ENCODE data around the gene MGAT4A. TPM values are rescaled to one million over a fixed set of nuclear protein-coding genes. Genes with fewer than 3 reads are reported as not detected.
"Not testable (repeated sequence)": the region's sequence is repeated elsewhere in the genome, so short reads cannot be mapped to it uniquely, and the experiment has no call there.

Gene MGAT4A
- polyA plus RNA-seq, 1 donor from 2014 or later, result 54.6 TPM

DNA sequence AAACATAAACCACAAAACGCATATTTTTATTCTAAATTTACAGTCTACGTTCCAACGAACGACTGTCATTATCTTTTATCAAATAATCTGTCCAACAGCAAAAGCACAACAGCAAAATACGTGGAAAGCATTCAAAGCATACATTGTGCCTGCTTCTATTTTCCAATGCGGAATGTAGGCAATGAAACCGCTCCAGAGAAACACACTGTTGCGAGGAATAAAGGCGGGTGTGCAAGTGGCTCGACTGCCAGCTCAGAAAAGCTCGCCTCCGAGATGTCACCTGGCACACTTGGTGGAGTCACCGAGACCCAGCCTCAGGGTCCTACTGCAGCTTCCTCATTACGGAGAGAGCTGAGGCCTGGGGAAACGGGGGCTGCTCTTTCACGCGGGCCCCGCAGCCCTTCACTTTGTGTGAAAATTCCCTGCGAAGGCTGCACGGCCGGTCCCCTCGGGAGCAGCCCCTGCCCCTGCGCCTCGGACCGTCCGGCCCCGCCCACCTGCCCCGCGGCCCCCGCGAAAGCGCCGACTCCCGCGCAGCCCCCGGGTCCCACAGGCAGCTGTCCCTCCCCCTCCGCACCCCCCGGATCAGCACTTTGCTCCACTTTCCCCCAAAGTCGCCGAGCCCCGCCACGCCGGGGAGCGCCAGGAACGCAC, 752 bp downstream of the MGAT4A start:
- no peaks in the 10 kb centered on the region for H3K9me3 Mint-ChIP-seq
- peaks cover 44 to 71% (median 53%) of the 10 kb centered on the region in 3 donors for H3K4me1 Mint-ChIP-seq
- peak overlapping the region; percentile 71 to 79 (median 76) for H3K27ac Mint-ChIP-seq
- peak overlapping the region; percentile 79 to 95 (median 82) for H3K4me3 Mint-ChIP-seq
- H3K27me3 Mint-ChIP-seq, result no peaks in the 10 kb centered on the region
- H3K36me3 Mint-ChIP-seq, result no peaks in the 10 kb centered on the region

DNA sequence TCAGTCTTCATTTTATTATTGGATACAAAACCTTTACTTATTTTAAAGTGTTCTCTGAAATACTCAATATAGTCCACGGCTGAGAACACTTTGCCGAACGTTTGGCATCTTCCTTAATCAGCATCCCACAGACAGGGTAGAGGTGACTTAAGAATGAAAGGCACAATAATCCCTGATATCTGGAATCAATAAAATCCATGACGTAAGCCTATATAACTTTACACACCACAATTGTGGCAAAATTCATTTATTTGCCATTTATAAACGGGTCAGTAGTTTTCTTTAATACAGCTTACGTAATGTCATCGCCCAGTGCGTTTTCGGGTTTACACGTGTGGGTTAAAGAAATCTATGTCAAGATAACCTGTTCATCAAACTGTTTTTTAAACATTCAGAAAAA, 1.3 kb downstream of the MGAT4A start:
- H3K4me3 Mint-ChIP-seq, result peak overlapping the region; percentile 79 to 95 (median 82)
- no peaks in the 10 kb centered on the region for H3K27me3 Mint-ChIP-seq
- peaks cover 47 to 71% (median 49%) of the 10 kb centered on the region in 3 donors for H3K4me1 Mint-ChIP-seq
- H3K27ac Mint-ChIP-seq, result peak overlapping the region; percentile 71 to 79 (median 76)
- H3K36me3 Mint-ChIP-seq, result no peaks in the 10 kb centered on the region
- H3K9me3 Mint-ChIP-seq, result no peaks in the 10 kb centered on the region

DNA sequence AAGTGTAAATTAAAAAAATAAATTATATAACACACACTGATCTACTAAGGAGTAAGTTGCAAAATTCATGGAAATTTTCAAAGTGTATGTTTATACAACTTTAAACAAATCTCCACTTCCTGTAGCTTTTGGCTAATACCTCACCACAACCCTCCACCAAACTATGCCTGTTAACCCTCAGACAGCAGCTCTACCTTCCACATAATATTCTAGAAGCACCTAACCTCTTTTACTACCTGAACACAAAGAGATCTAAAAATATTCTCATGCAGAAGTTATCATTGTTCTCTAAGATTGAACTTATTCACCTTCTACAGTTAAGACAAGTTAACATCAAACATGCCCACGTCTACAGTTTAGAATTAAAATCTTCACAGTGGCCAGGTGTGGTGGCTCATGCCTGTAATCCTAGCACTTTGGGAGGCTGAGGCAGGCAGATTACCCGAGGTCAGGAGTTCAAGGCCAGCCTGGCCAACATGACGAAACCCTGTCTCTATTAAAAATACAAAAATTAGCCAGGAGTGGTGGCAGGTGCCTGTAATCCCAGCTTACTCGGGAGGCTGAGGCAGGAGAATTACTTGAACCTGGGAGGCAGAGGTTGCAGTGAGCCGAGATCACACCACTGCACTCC, 2.7 kb downstream of the MGAT4A start:
- not testable (repeated sequence) for H3K36me3 Mint-ChIP-seq
- peaks cover 42 to 65% (median 48%) of the 10 kb centered on the region in 3 donors for H3K4me1 Mint-ChIP-seq

DNA sequence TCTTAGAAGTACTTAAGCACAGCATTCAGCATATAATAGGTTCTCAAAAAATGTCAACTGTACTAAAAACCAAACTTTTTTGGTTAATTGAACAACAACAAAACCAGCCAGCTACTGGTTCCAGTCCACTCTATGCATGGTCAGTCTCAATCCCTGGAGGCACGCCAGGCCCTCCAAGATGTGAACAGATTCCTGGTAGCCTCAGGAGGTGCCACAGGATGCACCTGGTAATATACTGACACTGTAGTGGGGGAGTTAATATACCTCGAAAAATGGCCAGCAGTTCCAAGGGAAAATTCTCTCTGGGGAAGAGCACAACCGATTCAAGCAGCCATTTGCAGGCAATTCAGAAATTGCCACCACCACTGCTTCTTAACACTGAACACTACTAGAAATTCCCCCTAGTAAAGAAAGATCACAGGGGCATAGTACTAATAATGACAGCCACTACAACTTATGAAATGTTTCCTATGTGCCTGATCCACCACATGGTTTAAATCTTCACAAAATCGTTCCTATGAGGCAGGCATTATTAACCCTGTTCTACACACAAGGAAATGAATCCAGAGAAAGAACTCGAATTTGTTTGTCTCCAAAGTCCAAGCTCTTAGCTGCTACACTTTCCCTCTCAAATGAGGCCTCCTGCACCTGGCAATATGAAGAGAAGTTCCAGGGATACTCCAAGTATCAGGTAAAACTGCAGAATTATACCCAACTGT, 3.4 kb downstream of the MGAT4A start:
- peak overlapping the region; percentile 37 to 77 (median 73) for H3K27ac Mint-ChIP-seq

More for the DNA sequence above, 2.7 kb downstream of the MGAT4A start:
- H3K9me3 Mint-ChIP-seq, H3K27me3 Mint-ChIP-seq: not testable (repeated sequence)
- Mint-ChIP-seq H3K27ac (peak overlapping the region; percentile 37 to 89 (median 77)), H3K4me3 (peak overlapping the region; percentile 54 to 80 (median 74))

DNA sequence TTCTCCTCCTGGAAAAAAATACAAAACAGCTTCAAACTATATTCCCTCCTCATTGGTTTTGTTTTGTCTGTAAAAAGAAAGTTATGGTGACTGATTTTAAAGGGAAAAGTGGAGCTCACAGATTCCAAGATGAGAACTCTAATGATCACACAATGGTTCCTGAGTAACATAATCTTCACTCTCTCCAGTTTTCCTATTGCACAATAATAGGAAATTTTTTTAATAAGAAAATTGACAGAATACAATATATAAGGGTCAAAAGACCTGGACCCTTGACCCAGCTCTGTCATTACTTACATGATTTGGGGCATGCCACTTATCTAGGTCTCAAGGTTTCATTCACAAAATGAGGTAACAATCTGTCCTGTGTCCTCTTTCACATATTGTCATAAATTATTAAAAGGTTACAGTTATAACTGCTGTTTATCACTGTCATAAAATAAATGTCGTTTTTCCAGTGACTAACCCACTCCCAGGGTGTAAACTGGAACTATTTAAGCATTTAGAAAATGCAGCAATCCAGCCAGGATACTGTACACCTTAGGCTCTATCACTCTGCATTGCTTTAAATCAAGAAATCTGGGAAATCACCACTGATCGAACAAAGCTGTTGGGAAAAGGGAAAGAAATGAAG, 4.1 kb downstream of the MGAT4A start:
- no peaks in the 10 kb centered on the region for H3K27me3 Mint-ChIP-seq
- peaks cover 4% of the 10 kb centered on the region for H3K36me3 Mint-ChIP-seq
- H3K27ac Mint-ChIP-seq, result peak overlapping the region; percentile 37 to 77 (median 69)
- peaks cover 33 to 53% (median 39%) of the 10 kb centered on the region in 3 donors for H3K4me1 Mint-ChIP-seq
- H3K9me3 Mint-ChIP-seq, result no peaks in the 10 kb centered on the region
- H3K4me3 Mint-ChIP-seq, result peak overlapping the region in 3 of 4 donors; percentile 23 to 80 (median 54)

More for the DNA sequence above, 3.4 kb downstream of the MGAT4A start:
- H3K36me3 Mint-ChIP-seq, result peaks cover 2% of the 10 kb centered on the region
- H3K4me1 Mint-ChIP-seq, result peaks cover 38 to 58% (median 44%) of the 10 kb centered on the region in 3 donors
- H3K9me3 Mint-ChIP-seq, result no peaks in the 10 kb centered on the region
- peak overlapping the region; percentile 23 to 80 (median 46) for H3K4me3 Mint-ChIP-seq
- no peaks in the 10 kb centered on the region for H3K27me3 Mint-ChIP-seq

DNA sequence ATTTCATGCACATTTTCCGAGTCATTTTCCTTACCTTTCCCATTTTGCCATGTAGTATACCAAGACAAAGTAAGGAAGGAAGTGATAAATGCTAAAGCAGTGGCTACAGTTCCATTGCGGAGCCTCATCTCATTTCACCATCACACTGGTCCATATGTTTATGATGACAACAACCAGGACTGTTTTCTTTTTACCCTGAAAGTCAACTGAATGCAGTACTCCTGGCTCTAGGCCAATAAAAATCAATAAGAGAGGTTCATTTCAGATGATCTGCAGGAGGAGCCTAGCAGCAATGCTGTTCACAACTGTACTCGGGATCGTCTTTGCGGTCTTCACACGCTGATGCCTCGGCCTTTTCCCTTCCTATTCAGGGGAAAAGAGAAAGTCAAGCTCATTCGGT, 4.7 kb downstream of the MGAT4A start:
- H3K27ac Mint-ChIP-seq, result peak overlapping the region in 2 of 3 donors; percentile 19 to 33
- H3K4me3 Mint-ChIP-seq, result peak overlapping the region in 1 of 4 donors; percentile 37
- no peaks in the 10 kb centered on the region for H3K27me3 Mint-ChIP-seq
- H3K36me3 Mint-ChIP-seq, result peaks cover 7% of the 10 kb centered on the region
- H3K4me1 Mint-ChIP-seq, result peaks cover 31 to 50% (median 37%) of the 10 kb centered on the region in 3 donors
- H3K9me3 Mint-ChIP-seq, result no peaks in the 10 kb centered on the region

DNA sequence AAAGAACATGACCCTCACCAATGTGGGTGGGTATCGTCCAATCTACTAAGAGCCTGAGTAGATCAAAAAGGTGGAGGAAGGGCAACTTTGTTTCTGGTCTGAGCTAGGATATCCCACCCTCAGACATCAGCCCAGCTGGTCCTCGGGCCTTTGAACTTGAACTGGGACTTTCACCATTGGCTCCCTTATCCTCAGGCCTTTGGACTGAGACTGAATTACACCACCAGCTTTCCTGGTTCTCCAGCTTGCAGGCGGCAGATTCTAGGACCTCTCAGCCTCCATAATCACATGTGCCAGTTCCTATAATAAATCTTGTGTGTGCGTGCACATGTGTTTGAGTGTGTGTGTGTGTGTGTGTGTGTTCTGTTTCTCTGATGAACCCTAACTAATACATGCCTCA, 10.6 kb downstream of the MGAT4A start:
- Mint-ChIP-seq H3K27me3 (no peaks in the 10 kb centered on the region), H3K27ac (no peak overlapping the region), H3K4me1 (peaks cover 19 to 33% (median 23%) of the 10 kb centered on the region in 3 donors), H3K36me3 (peaks cover 20% of the 10 kb centered on the region), H3K4me3 (no peak overlapping the region), H3K9me3 (peaks cover 3 to 7% (median 6%) of the 10 kb centered on the region in 3 donors)

DNA sequence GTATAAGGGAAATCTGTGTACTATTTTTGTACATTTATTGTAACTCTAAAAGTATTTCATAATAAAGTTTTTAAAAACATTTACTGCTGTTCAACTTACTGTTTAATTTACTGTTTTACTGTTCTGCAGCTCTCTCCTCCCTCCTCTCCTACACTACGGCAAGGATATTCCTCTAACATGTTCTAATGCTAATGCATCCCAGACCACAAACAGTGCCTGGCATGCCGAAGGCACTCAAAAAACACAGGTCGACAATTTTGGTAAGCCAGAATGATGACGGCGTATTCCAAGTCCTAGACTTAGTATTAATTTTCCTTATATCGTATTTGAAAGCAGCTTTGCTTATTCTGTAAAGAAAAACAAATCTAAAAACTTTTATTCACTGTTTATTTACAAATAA, 13.3 kb downstream of the MGAT4A start:
- Mint-ChIP-seq H3K4me3 (no peak overlapping the region), H3K27me3 (no peaks in the 10 kb centered on the region), H3K27ac (peak overlapping the region in 2 of 3 donors; percentile 52 to 82), H3K4me1 (peaks cover 25 to 38% (median 27%) of the 10 kb centered on the region in 3 donors), H3K9me3 (peaks cover 3 to 7% (median 6%) of the 10 kb centered on the region in 3 donors), H3K36me3 (peaks cover 18% of the 10 kb centered on the region)

DNA sequence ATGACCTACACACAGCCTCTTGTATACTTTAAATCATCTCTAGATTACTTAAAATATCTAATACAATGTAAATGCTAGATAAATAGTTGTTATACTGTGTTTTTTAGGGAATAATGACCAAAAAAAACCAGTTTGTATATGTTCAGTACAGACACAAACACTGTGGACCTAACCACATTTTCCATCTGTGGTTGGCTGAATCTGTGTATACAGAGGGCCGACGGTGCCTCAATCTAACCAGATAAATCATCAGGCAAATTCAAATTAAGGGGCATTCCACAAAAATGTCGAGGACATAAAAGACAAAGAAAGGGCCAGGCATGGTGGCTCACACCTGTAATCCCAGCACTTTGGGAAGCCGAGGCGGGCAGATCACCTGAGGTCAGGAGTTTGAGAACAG, 14.1 kb downstream of the MGAT4A start:
- H3K4me3 Mint-ChIP-seq, result no peak overlapping the region
- H3K36me3 Mint-ChIP-seq, result peaks cover 16% of the 10 kb centered on the region
- H3K4me1 Mint-ChIP-seq, result peaks cover 33 to 46% (median 35%) of the 10 kb centered on the region in 3 donors
- H3K27me3 Mint-ChIP-seq, result no peaks in the 10 kb centered on the region
- H3K9me3 Mint-ChIP-seq, result peaks cover 3 to 7% (median 6%) of the 10 kb centered on the region in 3 donors
- H3K27ac Mint-ChIP-seq, result peak overlapping the region; percentile 52 to 89 (median 71)

DNA sequence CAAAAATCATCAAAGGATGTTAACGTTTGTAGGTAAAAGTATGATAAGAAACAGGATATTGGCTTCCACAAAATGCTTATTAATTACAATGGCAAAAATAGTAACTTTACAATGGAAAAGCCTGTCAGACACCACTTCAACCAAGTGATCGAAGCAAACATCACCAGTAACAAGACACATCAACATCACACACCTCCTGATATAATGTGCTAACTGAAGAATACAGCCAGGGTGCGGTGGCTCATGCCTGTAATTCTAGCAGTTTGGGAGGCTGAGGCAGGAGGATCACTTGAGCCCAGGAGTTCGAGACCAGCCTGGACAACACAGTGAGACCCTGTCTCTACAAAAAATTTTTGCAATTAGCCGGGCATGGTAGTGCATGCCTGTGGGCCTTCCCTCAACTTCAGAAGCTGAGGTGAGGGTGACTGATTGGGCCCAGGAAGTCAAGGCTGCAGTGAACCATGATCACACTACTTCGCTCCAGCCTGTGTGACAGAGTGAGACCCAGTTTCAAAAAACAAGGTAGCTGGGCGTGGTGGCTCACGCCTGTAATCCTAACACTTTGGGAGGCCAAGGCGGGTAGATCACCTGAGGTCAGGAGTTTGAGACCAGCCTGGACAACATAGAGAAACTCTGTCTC, 15.0 kb downstream of the MGAT4A start:
- H3K4me3 Mint-ChIP-seq, result peak overlapping the region in 3 of 4 donors; percentile 3 to 54 (median 24)
- peak overlapping the region; percentile 52 to 74 (median 71) for H3K27ac Mint-ChIP-seq
- peaks cover 3 to 6% (median 5%) of the 10 kb centered on the region in 3 donors for H3K9me3 Mint-ChIP-seq
- no peaks in the 10 kb centered on the region for H3K27me3 Mint-ChIP-seq
- H3K36me3 Mint-ChIP-seq, result peaks cover 13% of the 10 kb centered on the region
- peaks cover 38 to 49% (median 39%) of the 10 kb centered on the region in 3 donors for H3K4me1 Mint-ChIP-seq

DNA sequence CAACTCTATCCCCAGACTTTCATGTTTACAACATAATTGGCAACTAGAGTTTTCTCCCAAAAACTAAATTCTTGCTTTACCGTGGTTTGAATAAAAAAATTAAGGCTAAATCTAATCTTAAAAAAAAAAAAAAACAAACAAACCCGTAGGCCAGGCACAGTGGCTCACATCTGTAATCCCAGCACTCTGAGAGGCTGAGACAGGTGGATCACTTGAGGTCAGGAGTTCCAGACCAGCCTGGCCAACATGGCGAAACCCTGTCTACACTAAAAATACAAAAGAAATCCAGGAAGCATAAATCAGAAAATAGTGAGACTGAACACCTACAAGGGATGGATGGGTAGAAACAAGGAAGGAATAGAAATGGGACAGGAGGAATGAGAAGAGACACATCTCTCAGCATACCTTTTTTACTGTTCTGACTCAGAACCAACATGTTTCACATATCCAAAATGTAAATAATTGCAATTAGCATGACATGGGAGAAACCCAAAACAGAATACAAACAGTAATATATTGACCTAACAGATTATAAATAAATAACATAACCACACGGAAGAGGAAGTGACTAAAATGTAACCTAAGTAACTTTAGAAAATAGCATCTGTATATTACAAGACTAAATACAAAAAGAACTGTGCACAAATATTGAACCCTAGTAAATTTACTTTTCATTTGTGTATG, 17.5 kb downstream of the MGAT4A start:
- peak overlapping the region; percentile 67 to 92 (median 80) for H3K4me3 Mint-ChIP-seq
- H3K4me1 Mint-ChIP-seq, result peaks cover 54 to 66% (median 55%) of the 10 kb centered on the region in 3 donors
- no peaks in the 10 kb centered on the region for H3K27me3 Mint-ChIP-seq
- no peaks in the 10 kb centered on the region for H3K9me3 Mint-ChIP-seq
- peak overlapping the region; percentile 83 to 93 (median 88) for H3K27ac Mint-ChIP-seq
- H3K36me3 Mint-ChIP-seq, result peaks cover 1% of the 10 kb centered on the region

DNA sequence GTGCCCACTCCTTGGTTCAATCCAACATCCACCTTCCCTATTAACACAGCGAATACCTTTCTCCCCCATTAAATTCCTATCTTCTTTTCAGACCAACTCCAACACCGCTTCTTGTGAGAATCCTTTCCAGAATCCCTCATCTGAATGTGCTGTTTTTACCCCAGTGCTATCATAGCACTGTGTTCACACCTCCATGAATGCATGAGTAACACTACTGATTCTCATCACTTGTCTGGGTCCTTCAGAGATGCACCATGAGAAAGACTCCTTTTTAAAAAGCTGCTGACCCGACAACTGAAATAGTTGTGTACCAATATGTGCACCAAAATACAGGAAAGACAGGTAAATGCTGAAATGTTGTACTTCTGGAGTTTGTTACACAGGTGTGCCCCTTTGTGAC, 18.8 kb downstream of the MGAT4A start:
- H3K27me3 Mint-ChIP-seq, result no peaks in the 10 kb centered on the region
- peak overlapping the region; percentile 7 to 88 (median 40) for H3K27ac Mint-ChIP-seq
- peaks cover 1% of the 10 kb centered on the region for H3K36me3 Mint-ChIP-seq
- H3K4me1 Mint-ChIP-seq, result peaks cover 50 to 69% (median 59%) of the 10 kb centered on the region in 3 donors
- peak overlapping the region in 3 of 4 donors; percentile 60 to 92 (median 78) for H3K4me3 Mint-ChIP-seq
- H3K9me3 Mint-ChIP-seq, result no peaks in the 10 kb centered on the region

DNA sequence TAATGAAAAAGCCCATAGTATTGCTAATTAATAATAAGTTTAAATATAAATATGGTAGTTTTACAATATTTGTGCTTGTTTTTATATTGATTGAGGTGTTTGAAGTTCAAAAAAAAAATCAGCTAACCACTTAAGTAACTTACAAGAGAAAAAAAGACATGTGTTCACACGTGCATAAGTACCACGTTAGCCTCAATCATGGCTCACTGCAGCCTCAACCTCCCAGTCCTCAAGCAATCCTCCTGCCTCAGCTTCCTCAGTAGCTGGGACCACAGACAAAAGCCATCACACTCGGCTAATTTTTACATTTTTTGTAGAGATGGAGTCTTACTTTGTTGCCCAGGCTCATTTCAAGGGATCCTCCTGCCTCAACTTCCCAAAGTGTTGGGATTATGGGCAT, 19.4 kb downstream of the MGAT4A start:
- H3K4me3 Mint-ChIP-seq, result peak overlapping the region in 3 of 4 donors; percentile 4 to 78 (median 60)
- H3K9me3 Mint-ChIP-seq, result no peaks in the 10 kb centered on the region
- no peaks in the 10 kb centered on the region for H3K27me3 Mint-ChIP-seq
- peaks cover 1% of the 10 kb centered on the region for H3K36me3 Mint-ChIP-seq
- H3K4me1 Mint-ChIP-seq, result peaks cover 50 to 65% (median 59%) of the 10 kb centered on the region in 3 donors
- peak overlapping the region in 1 of 3 donors; percentile 40 for H3K27ac Mint-ChIP-seq

Measured in IgD-negative memory B cell (primary cell).